Stimulated activated CD4-positive, alpha-beta T cell treated with anti-CD3 and anti-CD28 coated beads, TNF-alpha, amount 100 ng/mL, for 4 hours (primary cell): ENCODE data around the gene FLT3LG.

Source experiments
- DNase-seq, 3 experiments: peaks; one replicate each; pipeline ENCODE4 v3.0.0-alpha.2; 2020; ENCODE audit warnings: low read depth in 3 of 3

The FLT3LG gene

GRCh38 chr19:49512970-49513745 lies 39.1 kb downstream of the FLT3LG start:
- no peak for DNase-seq

- no peak for DNase-seq
Measured at GRCh38 chr19:49513746-49514118, 39.7 kb downstream of the FLT3LG start.

- DNase-seq: no peak
Measured at GRCh38 chr19:49514151-49514550, 40.1 kb downstream of the FLT3LG start.

- no peak for DNase-seq
Measured at GRCh38 chr19:49515767-49516166, 41.8 kb downstream of the FLT3LG start.

GRCh38 chr19:49518033-49518432 lies 44.0 kb downstream of the FLT3LG start:
- no peak for DNase-seq

GRCh38 chr19:49520705-49521319 lies 46.8 kb downstream of the FLT3LG start:
- DNase-seq: no peak

GRCh38 chr19:49524812-49525455 lies 50.9 kb downstream of the FLT3LG start:
- DNase-seq: no peak

GRCh38 chr19:49528211-49528771 lies 54.3 kb downstream of the FLT3LG start:
- DNase-seq: no peak

- DNase-seq: no peak
Measured at GRCh38 chr19:49530708-49531107, 56.7 kb downstream of the FLT3LG start.

GRCh38 chr19:49533551-49534488 lies 59.8 kb downstream of the FLT3LG start:
- DNase-seq: peak; percentile 74 to 90 (median 77)

GRCh38 chr19:49534632-49535385 lies 60.8 kb downstream of the FLT3LG start:
- no peak for DNase-seq
